Right lobe of liver (tissue), 6 donors: ENCODE data around the gene CNOT6. TPM values are rescaled to one million over a fixed set of nuclear protein-coding genes. Genes with fewer than 3 reads are reported as not detected.

Experiments
- ATAC-seq, 4 donors: fragments of 200-7000 bp; cut with Tn5 transposase; one replicate each; pipeline ENCODE4 v1.9.1; 2020; ENCODE audit warnings: mild to moderate bottlenecking in 4 of 4, moderate library complexity in 4 of 4
- DNase-seq, 3 donors: peaks; one replicate each; pipeline ENCODE4 v3.0.0-alpha.2; 2020
- H3K27ac ChIP-seq, 3 donors: fragments of 200-600 bp; one replicate each; pipeline ENCODE4 v1.8.0; 2022
- H3K27me3 ChIP-seq, 2 donors: fragments of 200-600 bp; one replicate each; pipeline ENCODE4 v1.8.0; 2022
- H3K36me3 ChIP-seq, 4 donors: fragments of 200-600 bp; sonication (generic) in 1 of 4; one replicate each; pipeline versions ENCODE4 v1.5.1 to v1.8.0; 2017 to 2022; ENCODE audit warnings: control low read depth in 1 of 4
- H3K4me1 ChIP-seq, 4 donors: fragments of 200-600 bp; sonication (generic) in 1 of 4; one replicate each; pipeline versions ENCODE4 v1.5.1 to v1.8.0; 2017 to 2022; ENCODE audit warnings: control low read depth in 1 of 4
- H3K4me3 ChIP-seq, 3 donors: fragments of 200-600 bp; one replicate each; pipeline ENCODE4 v1.8.0; 2022
- H3K9me3 ChIP-seq, 4 donors: fragments of 200-600 bp; sonication (generic) in 1 of 4; one replicate each; pipeline versions ENCODE4 v1.5.1 to v1.8.0; 2017 to 2022; ENCODE audit warnings: control low read depth in 1 of 4
- POLR2A ChIP-seq: fragments of 450-650 bp; IDR thresholded peaks from one replicate; pipeline ENCODE4 v1.6.1; 2017; ENCODE audit warnings: antibody characterized with exemption, mild to moderate bottlenecking
- WGBS: methylation state at CpG from one replicate; pipeline ENCODE4 v1.1.6; 2018; ENCODE audit warnings: low coverage, low lambda C conversion rate; ENCODE audit not compliant: insufficient coverage; ENCODE audit errors: missing lambda C conversion rate; 5-methylcytosine and 5-hydroxymethylcytosine counted together
- intact Hi-C, 2 donors: fragments of 100-400 bp; cut with DNase I; formaldehyde crosslinking; loops; one replicate each; pipeline versions ENCODE4 v1.11.2 to v1.14.1; 2022
- total RNA-seq, 6 experiments: library from RNA; depleted of rRNA in 2 of 6; stranded (reverse); fragments of >200 nt in 2 of 6; fragmentation: NEBNext Ultra II Directional in 3 of 6; extraction: Animal tissue kit (Norgen Biotek cat#: 25700) in 3 of 6; gene quantifications; one replicate each; pipeline versions ENCODE4 v1.1.0 to v1.2.4, GENCODE V29; 2016 to 2023
- TF ChIP-seq, protein P1 (sequence below), 4 donors: fragments of 200-600 bp in 3 of 4; fragments of 450-650 bp in 1 of 4; IDR thresholded peaks; one replicate each; pipeline versions ENCODE4 v1.5.1 to v1.8.0; 2016 to 2022; ENCODE audit warnings: antibody characterized with exemption in 4 of 4, mild to moderate bottlenecking in 2 of 4
- donor health status: DM: no; HTN: yes; CAD: no.
- donor health status: DM: no; HTN: no; CAD: no.
- donor health status: DM: no; HTN: no; CAD: no.
- donor health status: DM: no; HTN: yes; CAD: no.
- donor health status: DM: no; HTN: yes; CAD: no.

CNOT6 gene
- total RNA-seq, 6 experiments from 2014 or later: 4.8 to 8.8 (median 5.3) TPM

DNA sequence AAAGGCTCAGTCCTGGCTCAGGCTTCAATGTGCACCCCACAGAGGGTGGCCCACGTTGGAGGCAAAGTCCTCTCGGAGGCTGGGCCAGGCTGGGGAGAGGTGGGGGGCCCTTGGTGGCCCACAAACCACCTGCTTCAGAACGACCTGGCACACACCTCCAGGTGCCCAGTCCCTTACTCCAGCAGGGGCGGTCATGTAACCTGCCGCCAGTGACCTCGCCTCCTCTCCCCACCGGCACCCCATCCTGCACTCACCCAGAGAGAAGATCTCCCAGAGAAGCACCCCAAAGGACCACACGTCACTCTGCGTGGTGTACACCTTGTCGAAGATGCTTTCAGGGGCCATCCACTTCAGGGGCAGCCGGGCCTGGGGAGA is 119.6 kb downstream of the CNOT6 start:
- Histone ChIP-seq H3K4me3 (no peak overlapping the region), H3K36me3 (no peaks in the 10 kb centered on the region), H3K27me3 (no peaks in the 10 kb centered on the region), H3K9me3 (no peaks in the 10 kb centered on the region), H3K4me1 (no peaks in the 10 kb centered on the region), H3K27ac (no peak overlapping the region)
- 70% methylated on average over 8 of the region's 11 CpGs for WGBS
- TF ChIP-seq, protein P1, sequence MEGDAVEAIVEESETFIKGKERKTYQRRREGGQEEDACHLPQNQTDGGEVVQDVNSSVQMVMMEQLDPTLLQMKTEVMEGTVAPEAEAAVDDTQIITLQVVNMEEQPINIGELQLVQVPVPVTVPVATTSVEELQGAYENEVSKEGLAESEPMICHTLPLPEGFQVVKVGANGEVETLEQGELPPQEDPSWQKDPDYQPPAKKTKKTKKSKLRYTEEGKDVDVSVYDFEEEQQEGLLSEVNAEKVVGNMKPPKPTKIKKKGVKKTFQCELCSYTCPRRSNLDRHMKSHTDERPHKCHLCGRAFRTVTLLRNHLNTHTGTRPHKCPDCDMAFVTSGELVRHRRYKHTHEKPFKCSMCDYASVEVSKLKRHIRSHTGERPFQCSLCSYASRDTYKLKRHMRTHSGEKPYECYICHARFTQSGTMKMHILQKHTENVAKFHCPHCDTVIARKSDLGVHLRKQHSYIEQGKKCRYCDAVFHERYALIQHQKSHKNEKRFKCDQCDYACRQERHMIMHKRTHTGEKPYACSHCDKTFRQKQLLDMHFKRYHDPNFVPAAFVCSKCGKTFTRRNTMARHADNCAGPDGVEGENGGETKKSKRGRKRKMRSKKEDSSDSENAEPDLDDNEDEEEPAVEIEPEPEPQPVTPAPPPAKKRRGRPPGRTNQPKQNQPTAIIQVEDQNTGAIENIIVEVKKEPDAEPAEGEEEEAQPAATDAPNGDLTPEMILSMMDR (IDR thresholded peaks at IDR 0.05): no peak
- no peak for TF ChIP-seq POLR2A
- no peak for DNase-seq
- peak in 1 of 4 donors; percentile 14 for ATAC-seq
- intact Hi-C loops: no loop called here

DNA sequence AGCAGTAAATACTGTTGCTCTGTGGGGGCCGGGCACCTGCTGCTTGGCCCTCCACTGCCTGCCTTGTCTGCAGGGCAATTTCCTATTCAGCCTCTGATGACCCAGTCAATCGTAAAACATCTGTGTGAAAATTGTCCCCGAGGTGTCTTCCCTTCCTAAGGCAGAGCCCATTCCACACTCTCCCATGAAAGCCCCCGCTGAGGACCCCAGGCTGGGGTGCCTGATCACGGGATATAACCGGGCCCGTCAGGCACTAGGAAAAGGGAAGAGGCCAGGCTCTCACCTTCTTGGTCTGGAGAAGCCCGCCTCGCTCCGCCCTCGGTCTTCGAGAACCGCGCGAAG is 124.3 kb downstream of the CNOT6 start:
- ATAC-seq (no peak), DNase-seq (no peak)
- WGBS: 27% methylated on average over 7 of the region's 15 CpGs
- intact Hi-C loops: no loop called here
- Histone ChIP-seq H3K27ac (no peak overlapping the region), H3K9me3 (no peaks in the 10 kb centered on the region), H3K4me3 (no peak overlapping the region), H3K36me3 (no peaks in the 10 kb centered on the region), H3K27me3 (no peaks in the 10 kb centered on the region), H3K4me1 (no peaks in the 10 kb centered on the region)
- no peak for TF ChIP-seq POLR2A
- TF ChIP-seq, protein P1 (IDR thresholded peaks at IDR 0.05): no peak

DNA sequence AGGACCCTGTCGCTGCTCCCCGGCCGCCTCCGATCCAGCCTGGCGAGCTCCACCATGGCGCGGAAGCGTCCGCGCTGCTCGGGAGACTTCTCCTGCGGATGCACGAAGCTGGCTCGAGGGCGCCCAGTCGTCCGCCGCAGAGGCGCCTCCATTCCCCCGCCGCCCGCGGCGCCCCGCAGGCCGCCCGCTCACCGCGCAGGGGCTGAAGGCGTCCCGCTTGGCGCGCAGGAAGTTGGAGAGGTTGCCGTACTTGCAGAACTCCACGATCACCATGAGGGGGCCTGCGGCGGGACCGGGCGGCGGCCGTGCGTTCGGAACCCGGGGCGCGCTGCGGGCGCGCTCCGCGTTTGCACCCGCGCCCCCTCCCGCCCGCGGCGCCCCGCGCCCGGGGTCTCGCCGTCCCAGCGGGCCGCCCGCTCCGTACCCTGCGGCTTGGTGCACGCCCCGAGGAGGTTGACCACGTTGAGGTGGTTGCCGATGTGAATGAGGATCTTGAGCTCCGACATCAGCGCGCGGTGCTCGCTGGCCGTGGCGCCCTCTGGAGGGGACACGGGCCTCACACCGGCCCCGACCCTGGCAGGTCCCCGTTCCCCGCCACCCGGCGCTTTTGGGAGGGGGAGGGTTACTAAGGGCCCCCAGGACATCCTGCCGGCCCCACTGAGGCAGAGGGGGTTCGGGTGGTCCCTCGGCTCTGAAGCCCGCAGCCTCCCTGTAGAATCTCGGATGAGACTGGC is 124.8 kb downstream of the CNOT6 start:
- H3K4me3 ChIP-seq: no peak overlapping the region
- no peaks in the 10 kb centered on the region for H3K27me3 ChIP-seq
- DNase-seq (no peak), ATAC-seq (no peak)
- no peaks in the 10 kb centered on the region for H3K36me3 ChIP-seq
- TF ChIP-seq POLR2A: no peak
- TF ChIP-seq, protein P1 (IDR thresholded peaks at IDR 0.05): peak in 3 of 4 donors; percentile 4 to 27 (median 6)
- intact Hi-C loops: no loop called here
- WGBS: no CpG with 5 or more reads among the region's 90 CpGs
- no peaks in the 10 kb centered on the region for H3K9me3 ChIP-seq
- no peaks in the 10 kb centered on the region for H3K4me1 ChIP-seq
- no peak overlapping the region for H3K27ac ChIP-seq

GRCh38 chr5:180619563-180619915 is 125.4 kb downstream of the CNOT6 start:
- no peaks in the 10 kb centered on the region for H3K36me3 ChIP-seq
- H3K4me3 ChIP-seq: no peak overlapping the region
- TF ChIP-seq, protein P1 (IDR thresholded peaks at IDR 0.05): no peak
- no peak for TF ChIP-seq POLR2A
- DNase-seq (no peak), ATAC-seq (no peak)
- 75% methylated on average over 12 of the region's 22 CpGs for WGBS
- intact Hi-C loops: no loop called here
- no peaks in the 10 kb centered on the region for H3K27me3 ChIP-seq
- H3K9me3 ChIP-seq: no peaks in the 10 kb centered on the region
- H3K4me1 ChIP-seq: no peaks in the 10 kb centered on the region
- H3K27ac ChIP-seq: no peak overlapping the region
